ELR (cell line): ENCODE measurements around the gene ABCB6.
"Not testable (repeated sequence)": the region's sequence is repeated elsewhere in the genome, so short reads cannot be mapped to it uniquely, and the experiment has no call there.

Experiments used
- DNase-seq: peaks from one replicate; pipeline ENCODE4 v3.0.0-alpha.2; 2015; ENCODE audit warnings: low read depth

ABCB6 gene

GRCh38 chr2:219218732-219219701 is at the start of gene ABCB6:
Gene ABCB6 (minus strand): TSS chr2:219218958. CDS start chr2:219218673, 285 bp downstream.
- peak; percentile 92 for DNase-seq

- DNase-seq, result no peak
Measured at GRCh38 chr2:219268294-219268693, 49.5 kb upstream of the ABCB6 start.

GRCh38 chr2:219266886-219267285 is 48.1 kb upstream of the ABCB6 start:
- DNase-seq, result no peak

- no peak for DNase-seq
Measured at GRCh38 chr2:219266232-219266631, 47.5 kb upstream of the ABCB6 start.

- DNase-seq, result no peak
Measured at GRCh38 chr2:219261024-219261855, 42.5 kb upstream of the ABCB6 start.

- DNase-seq, result not testable (repeated sequence)
Measured at GRCh38 chr2:219258942-219259341, 40.2 kb upstream of the ABCB6 start.

GRCh38 chr2:219254590-219255201 is 35.9 kb upstream of the ABCB6 start:
- peak; percentile 16 for DNase-seq

GRCh38 chr2:219253753-219254589 is 35.2 kb upstream of the ABCB6 start, which contains the start of gene TUBA4A:
Gene TUBA4A (minus strand): TSS chr2:219253918. CDS start chr2:219253858, 60 bp downstream.
- DNase-seq, result peak; percentile 68

GRCh38 chr2:219252900-219253752 is 34.4 kb upstream of the ABCB6 start, which contains the start of gene TUBA4B:
Gene TUBA4B (plus strand): TSS chr2:219253243. CDS start chr2:219253408, 165 bp downstream.
- DNase-seq, result peak; percentile 56

- DNase-seq, result no peak
Measured at GRCh38 chr2:219252570-219252899, 33.8 kb upstream of the ABCB6 start.

GRCh38 chr2:219252084-219252483 is 33.3 kb upstream of the ABCB6 start:
- DNase-seq, result no peak

- no peak for DNase-seq
Measured at GRCh38 chr2:219251656-219252055, 32.9 kb upstream of the ABCB6 start.

GRCh38 chr2:219250049-219250781 is 31.5 kb upstream of the ABCB6 start:
- no peak for DNase-seq

GRCh38 chr2:219249203-219249980 is 30.6 kb upstream of the ABCB6 start:
- peak; percentile 63 for DNase-seq

- no peak for DNase-seq
Measured at GRCh38 chr2:219248845-219249202, 30.1 kb upstream of the ABCB6 start.

GRCh38 chr2:219247678-219248642 is 29.2 kb upstream of the ABCB6 start:
- DNase-seq, result no peak

- no peak for DNase-seq
Measured at GRCh38 chr2:219246559-219246958, 27.8 kb upstream of the ABCB6 start.

GRCh38 chr2:219245899-219246230 is 27.1 kb upstream of the ABCB6 start:
- DNase-seq, result peak; percentile 23
